A549 (cell line): Measurements from ENCODE around the gene S100A7A. TPM values are rescaled to one million over a fixed set of nuclear protein-coding genes. Genes with fewer than 3 reads are reported as not detected.

Experiments
- ATAC-seq, 2 experiments: fragments of 200-7000 bp in 1 of 2; fragments of >200 bp in 1 of 2; cut with Nextera tagmentation in 1 of 2; cut with Tn5 transposase in 1 of 2; 3 replicates each; pipeline versions ENCODE4 v1.8.0 to v1.9.1; 2018 to 2020; ENCODE audit warnings: mild to moderate bottlenecking in 1 of 2, moderate library complexity in 1 of 2
- CTCF ChIA-PET: fragments of 300-600 bp; sonication (Branson Sonifier 250); formaldehyde crosslinking; extraction: SDS; loops from one replicate; lab custom pipeline; 2021; ENCODE audit warnings: antibody characterized with exemption, inconsistent platforms; lab: Yijun Ruan, JAX
- POLR2A ChIA-PET: fragments of 350-600 bp; formaldehyde crosslinking; extraction: SDS; loops from one replicate; lab custom pipeline; 2021; ENCODE audit warnings: antibody characterized with exemption, inconsistent platforms; lab: Yijun Ruan, JAX
- DNase-seq, 2 experiments: peaks; one replicate each; pipeline versions ENCODE4 v3.0.0 to v3.0.0-alpha.2; 2011 to 2016; ENCODE audit warnings: low read depth in 1 of 2, low spot score in 1 of 2
- FAIRE-seq: peaks from 2 replicates; lab custom pipeline; 2011; peaks lifted over from hg19 to GRCh38; lab: Jason Lieb, UNC
- H3K27ac ChIP-seq, 2 experiments: fragments of >200 bp; sonication (Bioruptor Twin); formaldehyde crosslinking; 3 replicates each; pipeline ENCODE4 v1.5.1; 2016 to 2017
- H3K4me1 ChIP-seq: fragments of >200 bp; sonication (Bioruptor Twin); formaldehyde crosslinking; 3 replicates; pipeline ENCODE4 v1.6.1; 2016
- H3K4me2 ChIP-seq: fragments of >200 bp; sonication (Bioruptor Twin); formaldehyde crosslinking; 3 replicates; pipeline ENCODE4 v1.6.1; 2016
- H3K4me3 ChIP-seq: fragments of >200 bp; sonication (Bioruptor Twin); formaldehyde crosslinking; 3 replicates; pipeline ENCODE4 v1.5.1; 2016
- H3K9me3 ChIP-seq: fragments of >200 bp; sonication (Bioruptor Twin); formaldehyde crosslinking; 3 replicates; pipeline ENCODE4 v1.6.1; 2016
- CBX8 ChIP-seq: fragments of 200-600 bp; sonication (generic); IDR thresholded peaks from 2 replicates; pipeline ENCODE4 v1.6.1; 2016
- CHD2 ChIP-seq: fragments of 150-350 bp; IDR thresholded peaks from 2 replicates; pipeline ENCODE4 v1.6.1; 2014; ENCODE audit warnings: low read length; ENCODE audit not compliant: partially characterized antibody
- EHMT2 ChIP-seq: fragments of 200-600 bp; sonication (generic); IDR thresholded peaks from 2 replicates; pipeline ENCODE4 v1.6.1; 2016; ENCODE audit warnings: antibody characterized with exemption, low read depth, mild to moderate bottlenecking, moderate library complexity
- ESRRA ChIP-seq: fragments of 150-350 bp; IDR thresholded peaks from 2 replicates; pipeline ENCODE4 v1.6.1; 2014; ENCODE audit warnings: mild to moderate bottlenecking, low read length, borderline replicate concordance
- FOXS1 ChIP-seq: fragments of 250-450 bp; sonication (Bioruptor Pico); IDR thresholded peaks from 2 replicates; pipeline ENCODE4 v1.5.0; 2020; ENCODE audit warnings: mild to moderate bottlenecking, moderate library complexity
- GATA3 ChIP-seq: IDR thresholded peaks from 2 replicates; pipeline ENCODE4 v1.6.1; 2012; ENCODE audit warnings: borderline replicate concordance
- HOXA7 ChIP-seq: fragments of 250-450 bp; sonication (Bioruptor Pico); IDR thresholded peaks from 2 replicates; pipeline ENCODE4 v1.5.0; 2020; ENCODE audit warnings: mild to moderate bottlenecking, moderate library complexity
- HOXB13 ChIP-seq: fragments of 250-450 bp; sonication (Bioruptor Pico); IDR thresholded peaks from 2 replicates; pipeline ENCODE4 v1.5.0; 2020; ENCODE audit warnings: low read depth, mild to moderate bottlenecking, moderate library complexity
- HOXB5 ChIP-seq: fragments of 250-450 bp; sonication (Bioruptor Pico); IDR thresholded peaks from 2 replicates; pipeline ENCODE4 v1.5.0; 2020; ENCODE audit warnings: mild to moderate bottlenecking, moderate library complexity
- KDM1A ChIP-seq: fragments of 200-600 bp; sonication (generic); IDR thresholded peaks from 2 replicates; pipeline ENCODE4 v1.6.1; 2016; ENCODE audit warnings: low read depth, mild to moderate bottlenecking
- MAFK ChIP-seq: fragments of 450-650 bp; IDR thresholded peaks from 2 replicates; pipeline ENCODE4 v1.6.1; 2014; ENCODE audit not compliant: partially characterized antibody
- NFE2L2 ChIP-seq: fragments of 150-350 bp; conservative IDR thresholded peaks from 2 replicates; pipeline ENCODE4 v1.6.1; 2014; ENCODE audit warnings: low read length
- NPAS2 ChIP-seq: fragments of 250-450 bp; sonication (Bioruptor Pico); IDR thresholded peaks from 2 replicates; pipeline ENCODE4 v1.8.0; 2022; ENCODE audit warnings: mild to moderate bottlenecking, moderate library complexity, borderline replicate concordance
- PHF8 ChIP-seq: fragments of 200-600 bp; sonication (generic); IDR thresholded peaks from 2 replicates; pipeline ENCODE4 v1.6.1; 2016; ENCODE audit warnings: low read depth, mild to moderate bottlenecking, antibody characterized with exemption, moderate library complexity, borderline replicate concordance
- POLR2A ChIP-seq: IDR thresholded peaks from 2 replicates; pipeline ENCODE4 v1.6.1; 2012; ENCODE audit warnings: mild to moderate bottlenecking, low read length
- POLR2AphosphoS2 ChIP-seq: conservative IDR thresholded peaks from 2 replicates; pipeline ENCODE4 v1.6.1; 2012; ENCODE audit warnings: low read length, improper control_type of control experiment, inconsistent platforms
- ZNF302 ChIP-seq: fragments of 250-450 bp; sonication (Bioruptor Pico); IDR thresholded peaks from 2 replicates; pipeline ENCODE4 v1.9.0; 2021; ENCODE audit warnings: inconsistent platforms, mild to moderate bottlenecking, moderate library complexity
- WGBS: methylation state at CpG from one replicate; pipeline ENCODE4 v1.1.6; 2017; ENCODE audit errors: missing lambda C conversion rate; 5-methylcytosine and 5-hydroxymethylcytosine counted together
- polyA plus RNA-seq, 4 experiments: library from polyadenylated mRNA; depleted of rRNA in 3 of 4; stranded (reverse); fragments of >200 nt; fragmentation: RNase III in 1 of 4; extraction: RNeasy Plus Mini Kit Qiagen cat#74134 plus additional on column Dnase treatment in 1 of 4; gene quantifications; 2 replicates in 3 of 4; 3 replicates in 1 of 4; pipeline ENCODE4 v1.2.3, GENCODE V29; 2011 to 2017
- TF ChIP-seq, protein P1 (sequence below): fragments of >200 bp; sonication (Bioruptor Twin); formaldehyde crosslinking; IDR thresholded peaks from 3 replicates; pipeline ENCODE4 v1.6.1; 2016
- TF ChIP-seq, protein P2 (sequence below): IDR thresholded peaks from 2 replicates; pipeline ENCODE4 v1.6.1; 2012
- TF ChIP-seq, protein P3 (sequence below): fragments of 200-600 bp; sonication (generic); IDR thresholded peaks from 2 replicates; pipeline ENCODE4 v1.6.1; 2016; ENCODE audit warnings: antibody characterized with exemption, mild to moderate bottlenecking, moderate library complexity
- TF ChIP-seq, protein P4 (sequence below): fragments of 150-350 bp; IDR thresholded peaks from 2 replicates; pipeline ENCODE4 v1.6.1; 2014; ENCODE audit warnings: low read depth, mild to moderate bottlenecking, low read length
- TF ChIP-seq, protein P5 (sequence below): IDR thresholded peaks from 2 replicates; pipeline ENCODE4 v1.6.1; 2012; ENCODE audit warnings: low read depth, borderline replicate concordance

S100A7A gene
- polyA plus RNA-seq, 2 of the 4 experiments (the other 2 are of a cell fraction): not detected

DNA sequence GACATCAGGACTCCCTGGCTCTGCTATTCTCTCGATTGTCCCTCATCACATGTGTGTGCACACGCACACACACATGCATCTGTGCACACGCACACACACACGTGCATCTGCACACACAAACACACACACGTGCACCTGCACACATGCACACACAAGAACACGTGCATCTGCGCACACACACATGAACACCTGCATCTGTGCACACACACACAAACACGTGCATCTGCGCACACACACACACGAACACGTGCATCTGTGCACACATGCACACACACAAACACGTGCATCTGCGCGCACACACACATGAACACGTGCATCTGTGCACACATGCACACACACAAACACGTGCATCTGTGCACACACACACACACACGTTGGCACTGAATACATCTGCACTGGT, 14.7 kb downstream of the S100A7A start:
- Histone ChIP-seq H3K4me2 (no peak overlapping the region), H3K4me3 (no peak overlapping the region), H3K27ac (no peak overlapping the region), H3K4me1 (no peaks in the 10 kb centered on the region), H3K9me3 (no peaks in the 10 kb centered on the region)
- WGBS: 32% methylated on average over 17 of the region's 17 CpGs
- FAIRE-seq (no peak), DNase-seq (no peak), ATAC-seq (no peak)
- TF ChIP-seq, protein P1, sequence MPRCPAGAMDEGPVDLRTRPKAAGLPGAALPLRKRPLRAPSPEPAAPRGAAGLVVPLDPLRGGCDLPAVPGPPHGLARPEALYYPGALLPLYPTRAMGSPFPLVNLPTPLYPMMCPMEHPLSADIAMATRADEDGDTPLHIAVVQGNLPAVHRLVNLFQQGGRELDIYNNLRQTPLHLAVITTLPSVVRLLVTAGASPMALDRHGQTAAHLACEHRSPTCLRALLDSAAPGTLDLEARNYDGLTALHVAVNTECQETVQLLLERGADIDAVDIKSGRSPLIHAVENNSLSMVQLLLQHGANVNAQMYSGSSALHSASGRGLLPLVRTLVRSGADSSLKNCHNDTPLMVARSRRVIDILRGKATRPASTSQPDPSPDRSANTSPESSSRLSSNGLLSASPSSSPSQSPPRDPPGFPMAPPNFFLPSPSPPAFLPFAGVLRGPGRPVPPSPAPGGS: no peak
- no peak for TF ChIP-seq NPAS2
- TF ChIP-seq, protein P2, sequence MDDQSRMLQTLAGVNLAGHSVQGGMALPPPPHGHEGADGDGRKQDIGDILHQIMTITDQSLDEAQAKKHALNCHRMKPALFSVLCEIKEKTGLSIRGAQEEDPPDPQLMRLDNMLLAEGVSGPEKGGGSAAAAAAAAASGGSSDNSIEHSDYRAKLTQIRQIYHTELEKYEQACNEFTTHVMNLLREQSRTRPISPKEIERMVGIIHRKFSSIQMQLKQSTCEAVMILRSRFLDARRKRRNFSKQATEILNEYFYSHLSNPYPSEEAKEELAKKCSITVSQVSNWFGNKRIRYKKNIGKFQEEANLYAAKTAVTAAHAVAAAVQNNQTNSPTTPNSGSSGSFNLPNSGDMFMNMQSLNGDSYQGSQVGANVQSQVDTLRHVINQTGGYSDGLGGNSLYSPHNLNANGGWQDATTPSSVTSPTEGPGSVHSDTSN: no peak
- TF ChIP-seq ESRRA: no peak
- no peak for TF ChIP-seq CHD2
- no peak for TF ChIP-seq KDM1A
- TF ChIP-seq HOXB13: no peak
- TF ChIP-seq POLR2A: no peak
- no peak for TF ChIP-seq EHMT2
- no peak for TF ChIP-seq FOXS1 (CRISPR knock-in tag)
- no peak for TF ChIP-seq NFE2L2
- no peak for TF ChIP-seq MAFK
- no peak for TF ChIP-seq CBX8
- no peak for TF ChIP-seq HOXB5 (CRISPR knock-in tag)
- TF ChIP-seq PHF8: no peak
- POLR2A ChIA-PET: no interaction called here
- CTCF ChIA-PET: no interaction called here

DNA sequence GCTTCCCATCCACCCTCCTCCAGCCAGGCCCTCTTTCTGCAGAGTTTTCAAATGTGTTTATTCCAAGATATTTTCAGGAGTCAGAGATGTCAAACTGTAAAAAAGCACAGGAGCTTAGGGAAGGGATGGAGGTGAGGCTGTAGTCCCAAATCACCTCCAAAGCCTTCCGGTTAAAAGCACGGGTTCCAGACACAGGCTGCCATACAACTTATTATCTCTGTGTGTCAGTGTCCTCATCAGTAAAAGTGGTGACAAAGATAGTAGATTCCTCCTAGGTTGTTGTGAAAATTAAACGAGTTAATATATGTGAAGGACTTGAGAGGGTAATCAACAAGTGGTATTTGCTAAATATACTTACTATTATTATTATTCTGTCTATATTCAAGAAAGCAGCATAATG, 15.1 kb downstream of the S100A7A start:
- no peaks in the 10 kb centered on the region for H3K9me3 ChIP-seq
- DNase-seq: no peak
- H3K27ac ChIP-seq: no peak overlapping the region
- POLR2A ChIA-PET: no interaction called here
- no peaks in the 10 kb centered on the region for H3K4me1 ChIP-seq
- no peak for ATAC-seq
- CTCF ChIA-PET: no interaction called here
- TF ChIP-seq POLR2AphosphoS2: no peak
- TF ChIP-seq, protein P3, sequence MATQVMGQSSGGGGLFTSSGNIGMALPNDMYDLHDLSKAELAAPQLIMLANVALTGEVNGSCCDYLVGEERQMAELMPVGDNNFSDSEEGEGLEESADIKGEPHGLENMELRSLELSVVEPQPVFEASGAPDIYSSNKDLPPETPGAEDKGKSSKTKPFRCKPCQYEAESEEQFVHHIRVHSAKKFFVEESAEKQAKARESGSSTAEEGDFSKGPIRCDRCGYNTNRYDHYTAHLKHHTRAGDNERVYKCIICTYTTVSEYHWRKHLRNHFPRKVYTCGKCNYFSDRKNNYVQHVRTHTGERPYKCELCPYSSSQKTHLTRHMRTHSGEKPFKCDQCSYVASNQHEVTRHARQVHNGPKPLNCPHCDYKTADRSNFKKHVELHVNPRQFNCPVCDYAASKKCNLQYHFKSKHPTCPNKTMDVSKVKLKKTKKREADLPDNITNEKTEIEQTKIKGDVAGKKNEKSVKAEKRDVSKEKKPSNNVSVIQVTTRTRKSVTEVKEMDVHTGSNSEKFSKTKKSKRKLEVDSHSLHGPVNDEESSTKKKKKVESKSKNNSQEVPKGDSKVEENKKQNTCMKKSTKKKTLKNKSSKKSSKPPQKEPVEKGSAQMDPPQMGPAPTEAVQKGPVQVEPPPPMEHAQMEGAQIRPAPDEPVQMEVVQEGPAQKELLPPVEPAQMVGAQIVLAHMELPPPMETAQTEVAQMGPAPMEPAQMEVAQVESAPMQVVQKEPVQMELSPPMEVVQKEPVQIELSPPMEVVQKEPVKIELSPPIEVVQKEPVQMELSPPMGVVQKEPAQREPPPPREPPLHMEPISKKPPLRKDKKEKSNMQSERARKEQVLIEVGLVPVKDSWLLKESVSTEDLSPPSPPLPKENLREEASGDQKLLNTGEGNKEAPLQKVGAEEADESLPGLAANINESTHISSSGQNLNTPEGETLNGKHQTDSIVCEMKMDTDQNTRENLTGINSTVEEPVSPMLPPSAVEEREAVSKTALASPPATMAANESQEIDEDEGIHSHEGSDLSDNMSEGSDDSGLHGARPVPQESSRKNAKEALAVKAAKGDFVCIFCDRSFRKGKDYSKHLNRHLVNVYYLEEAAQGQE: no peak
- TF ChIP-seq, protein P4, sequence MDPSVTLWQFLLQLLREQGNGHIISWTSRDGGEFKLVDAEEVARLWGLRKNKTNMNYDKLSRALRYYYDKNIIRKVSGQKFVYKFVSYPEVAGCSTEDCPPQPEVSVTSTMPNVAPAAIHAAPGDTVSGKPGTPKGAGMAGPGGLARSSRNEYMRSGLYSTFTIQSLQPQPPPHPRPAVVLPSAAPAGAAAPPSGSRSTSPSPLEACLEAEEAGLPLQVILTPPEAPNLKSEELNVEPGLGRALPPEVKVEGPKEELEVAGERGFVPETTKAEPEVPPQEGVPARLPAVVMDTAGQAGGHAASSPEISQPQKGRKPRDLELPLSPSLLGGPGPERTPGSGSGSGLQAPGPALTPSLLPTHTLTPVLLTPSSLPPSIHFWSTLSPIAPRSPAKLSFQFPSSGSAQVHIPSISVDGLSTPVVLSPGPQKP: no peak
- no peak for TF ChIP-seq HOXA7 (CRISPR knock-in tag)
- 15% methylated on average over 3 of the region's 3 CpGs for WGBS
- no peak for FAIRE-seq
- H3K4me2 ChIP-seq: no peak overlapping the region
- no peak overlapping the region for H3K4me3 ChIP-seq

DNA sequence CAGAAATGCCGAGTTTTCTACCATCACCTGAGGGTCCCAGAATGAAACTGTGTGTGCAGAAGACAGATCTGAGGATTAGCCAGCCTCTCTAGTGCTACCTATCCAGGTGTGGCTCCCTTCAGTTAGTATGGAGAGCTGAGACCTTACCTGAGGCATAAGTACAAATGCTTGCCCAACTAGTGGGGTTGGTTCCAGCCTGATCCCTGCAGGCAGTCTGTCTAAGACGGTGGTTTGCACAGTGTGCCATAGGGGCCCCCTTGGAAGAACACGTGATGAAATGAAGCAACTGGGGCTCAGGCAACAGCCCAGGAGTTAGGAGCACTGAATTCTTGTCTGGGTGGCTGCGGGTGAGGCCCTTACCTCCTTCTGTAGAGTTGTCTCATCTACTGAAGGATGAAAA, 15.6 kb downstream of the S100A7A start:
- no peak for FAIRE-seq
- POLR2A ChIA-PET: no interaction called here

More for the DNA sequence above, 15.6 kb downstream of the S100A7A start:
- TF ChIP-seq ZNF302 (CRISPR knock-in tag): no peak
- no peak for TF ChIP-seq NFE2L2
- no peak for TF ChIP-seq GATA3
- TF ChIP-seq, protein P5, sequence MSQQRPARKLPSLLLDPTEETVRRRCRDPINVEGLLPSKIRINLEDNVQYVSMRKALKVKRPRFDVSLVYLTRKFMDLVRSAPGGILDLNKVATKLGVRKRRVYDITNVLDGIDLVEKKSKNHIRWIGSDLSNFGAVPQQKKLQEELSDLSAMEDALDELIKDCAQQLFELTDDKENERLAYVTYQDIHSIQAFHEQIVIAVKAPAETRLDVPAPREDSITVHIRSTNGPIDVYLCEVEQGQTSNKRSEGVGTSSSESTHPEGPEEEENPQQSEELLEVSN: no peak
- 2% methylated on average over 4 of the region's 4 CpGs for WGBS
- CTCF ChIA-PET: no interaction called here
- no peak overlapping the region for H3K4me3 ChIP-seq
- no peaks in the 10 kb centered on the region for H3K4me1 ChIP-seq
- no peaks in the 10 kb centered on the region for H3K9me3 ChIP-seq
- H3K4me2 ChIP-seq: no peak overlapping the region
- no peak overlapping the region for H3K27ac ChIP-seq
- DNase-seq (no peak), ATAC-seq (no peak)
